HEK293 (cell line): ENCODE results near the gene PDHB.

Experiments used
- CTCF ChIA-PET: fragments of 350-600 bp; formaldehyde crosslinking; extraction: SDS; loops from one replicate; lab custom pipeline; 2021; ENCODE audit warnings: antibody characterized with exemption; lab: Yijun Ruan, JAX
- POLR2A ChIA-PET: fragments of 300-600 bp; formaldehyde crosslinking; extraction: SDS; loops from one replicate; lab custom pipeline; 2020; ENCODE audit warnings: antibody characterized with exemption, inconsistent platforms; lab: Yijun Ruan, JAX
- H3K27ac ChIP-seq: fragments of 200-500 bp; sonication (Bioruptor generic); 2 replicates; pipeline ENCODE4 v1.5.1; 2014; ENCODE audit warnings: low read depth, low read length, control low read depth, inconsistent platforms; ENCODE audit errors: extremely low read depth
- H3K36me3 ChIP-seq, 2 experiments: fragments of 200-500 bp in 1 of 2; sonication (Bioruptor generic) in 1 of 2; 1 replicate in 1 of 2; 2 replicates in 1 of 2; pipeline ENCODE4 v1.5.1; 2014 to 2017; ENCODE audit warnings: inconsistent platforms in 2 of 2, low read length in 2 of 2; ENCODE audit not compliant: control insufficient read depth in 2 of 2, insufficient read depth in 1 of 2
- H3K4me1 ChIP-seq: fragments of 200-500 bp; sonication (Bioruptor generic); 2 replicates; pipeline ENCODE4 v1.5.1; 2014; ENCODE audit warnings: mild to moderate bottlenecking, low read length, inconsistent platforms; ENCODE audit not compliant: control insufficient read depth, insufficient read depth
- H3K4me3 ChIP-seq: 2 replicates; pipeline ENCODE4 v1.5.1; 2011; ENCODE audit warnings: low read depth, mild to moderate bottlenecking, control low read depth, low read length, moderate library complexity
- H3K9me3 ChIP-seq: fragments of 200-500 bp; sonication (Bioruptor generic); 2 replicates; pipeline ENCODE4 v1.5.1; 2014; ENCODE audit warnings: low read depth, low read length, inconsistent platforms; ENCODE audit not compliant: control insufficient read depth, insufficient read depth
- CTCF ChIP-seq: fragments of 450-650 bp; formaldehyde crosslinking; IDR thresholded peaks from 2 replicates; pipeline ENCODE4 v1.5.1; 2016; ENCODE audit warnings: missing biosample characterization, missing genetic modification characterization
- ELK4 ChIP-seq: IDR thresholded peaks from 2 replicates; pipeline ENCODE4 v1.6.1; 2011; ENCODE audit warnings: mild to moderate bottlenecking, low read depth, low read length, borderline replicate concordance
- HOXA7 ChIP-seq: sonication (generic); formaldehyde crosslinking; IDR thresholded peaks from 2 replicates; pipeline ENCODE4 v1.8.1; 2022; ENCODE audit warnings: missing genetic modification reagents, borderline replicate concordance
- KLF10 ChIP-seq: fragments of 450-650 bp; IDR thresholded peaks from 2 replicates; pipeline ENCODE4 v1.5.1; 2018; ENCODE audit warnings: missing biosample characterization, mild to moderate bottlenecking, missing genetic modification characterization
- MZF1 ChIP-seq: fragments of 450-650 bp; formaldehyde crosslinking; IDR thresholded peaks from 2 replicates; pipeline ENCODE4 v1.5.1; 2017; ENCODE audit warnings: missing biosample characterization, missing genetic modification characterization, borderline replicate concordance
- PRDM1 ChIP-seq: fragments of 450-650 bp; formaldehyde crosslinking; IDR thresholded peaks from 2 replicates; pipeline ENCODE4; 2016; ENCODE audit warnings: missing biosample characterization, missing genetic modification characterization
- SCRT2 ChIP-seq: fragments of 450-650 bp; formaldehyde crosslinking; IDR thresholded peaks from 2 replicates; pipeline ENCODE4 v1.5.1; 2016; ENCODE audit warnings: missing biosample characterization, missing genetic modification characterization
- YY1 ChIP-seq: fragments of 450-650 bp; formaldehyde crosslinking; IDR thresholded peaks from 2 replicates; pipeline ENCODE4 v1.5.1; 2018; ENCODE audit warnings: missing biosample characterization, missing genetic modification characterization
- ZBTB10 ChIP-seq: fragments of 450-650 bp; formaldehyde crosslinking; IDR thresholded peaks from 2 replicates; pipeline ENCODE4 v1.5.1; 2016; ENCODE audit warnings: missing biosample characterization, missing genetic modification characterization
- ZBTB20 ChIP-seq: fragments of 450-650 bp; formaldehyde crosslinking; IDR thresholded peaks from 2 replicates; pipeline ENCODE4 v1.5.1; 2016; ENCODE audit warnings: missing biosample characterization, missing genetic modification characterization
- ZBTB7A ChIP-seq: fragments of 450-650 bp; formaldehyde crosslinking; IDR thresholded peaks from 2 replicates; pipeline ENCODE4 v1.5.1; 2016; ENCODE audit warnings: low read depth, missing biosample characterization, missing genetic modification characterization
- ZBTB8A ChIP-seq: fragments of 450-650 bp; formaldehyde crosslinking; IDR thresholded peaks from 2 replicates; pipeline ENCODE4 v1.5.1; 2016; ENCODE audit warnings: missing biosample characterization, missing genetic modification characterization
- ZFP3 ChIP-seq: fragments of 450-650 bp; formaldehyde crosslinking; IDR thresholded peaks from 2 replicates; pipeline ENCODE4 v1.5.1; 2016; ENCODE audit warnings: low read depth, missing biosample characterization, missing genetic modification characterization
- ZFP41 ChIP-seq: fragments of 450-650 bp; formaldehyde crosslinking; IDR thresholded peaks from 2 replicates; pipeline ENCODE4 v1.5.1; 2016; ENCODE audit warnings: missing biosample characterization, missing genetic modification characterization, borderline replicate concordance
- ZFP69B ChIP-seq: fragments of 450-650 bp; formaldehyde crosslinking; IDR thresholded peaks from 2 replicates; pipeline ENCODE4 v1.5.1; 2016; ENCODE audit warnings: missing biosample characterization, missing genetic modification characterization
- ZNF112 ChIP-seq: fragments of 450-650 bp; formaldehyde crosslinking; IDR thresholded peaks from 2 replicates; pipeline ENCODE4 v1.5.0; 2017; ENCODE audit warnings: missing biosample characterization, missing genetic modification characterization
- ZNF138 ChIP-seq: fragments of 450-650 bp; formaldehyde crosslinking; IDR thresholded peaks from 2 replicates; pipeline ENCODE4 v1.5.1; 2016; ENCODE audit warnings: missing biosample characterization, missing genetic modification characterization, borderline replicate concordance
- ZNF146 ChIP-seq: fragments of 450-650 bp; formaldehyde crosslinking; IDR thresholded peaks from 2 replicates; pipeline ENCODE4 v1.5.1; 2016; ENCODE audit warnings: missing biosample characterization, missing genetic modification characterization
- ZNF24 ChIP-seq: fragments of 450-650 bp; formaldehyde crosslinking; IDR thresholded peaks from 2 replicates; pipeline ENCODE4 v1.5.1; 2016; ENCODE audit warnings: missing biosample characterization, missing genetic modification characterization
- ZNF335 ChIP-seq: fragments of 450-650 bp; formaldehyde crosslinking; conservative IDR thresholded peaks from 2 replicates; pipeline ENCODE4 v1.5.1; 2016; ENCODE audit warnings: missing biosample characterization, missing genetic modification characterization
- ZNF416 ChIP-seq: fragments of 450-650 bp; formaldehyde crosslinking; IDR thresholded peaks from 2 replicates; pipeline ENCODE4 v1.5.1; 2016; ENCODE audit warnings: missing biosample characterization, missing genetic modification characterization
- ZNF423 ChIP-seq: fragments of 450-650 bp; formaldehyde crosslinking; IDR thresholded peaks from 2 replicates; pipeline ENCODE4 v1.5.1; 2016; ENCODE audit warnings: missing biosample characterization, missing genetic modification characterization
- ZNF426 ChIP-seq: fragments of 450-650 bp; formaldehyde crosslinking; IDR thresholded peaks from 2 replicates; pipeline ENCODE4 v1.5.1; 2017; ENCODE audit warnings: missing biosample characterization, missing genetic modification characterization, mild to moderate bottlenecking, inconsistent platforms, moderate library complexity
- ZNF510 ChIP-seq: fragments of 450-650 bp; formaldehyde crosslinking; IDR thresholded peaks from 2 replicates; pipeline ENCODE4 v1.5.1; 2018; ENCODE audit warnings: mild to moderate bottlenecking, missing genetic modification characterization, missing biosample characterization; ENCODE audit not compliant: insufficient replicate concordance
- ZNF664 ChIP-seq: fragments of 450-650 bp; formaldehyde crosslinking; IDR thresholded peaks from 2 replicates; pipeline ENCODE4 v1.5.1; 2016; ENCODE audit warnings: missing biosample characterization, missing genetic modification characterization
- ZNF76 ChIP-seq: fragments of 450-650 bp; formaldehyde crosslinking; IDR thresholded peaks from 2 replicates; pipeline ENCODE4; 2016; ENCODE audit warnings: low read depth, missing biosample characterization, missing genetic modification characterization, borderline replicate concordance
- TF ChIP-seq, protein P1 (sequence below): fragments of 450-650 bp; IDR thresholded peaks from 2 replicates; pipeline ENCODE4 v1.5.1; 2018; ENCODE audit warnings: missing biosample characterization, mild to moderate bottlenecking, missing genetic modification characterization
- TF ChIP-seq, protein P2 (sequence below): fragments of 450-650 bp; formaldehyde crosslinking; IDR thresholded peaks from 2 replicates; pipeline ENCODE4 v1.5.1; 2016; ENCODE audit warnings: missing biosample characterization, missing genetic modification characterization

PDHB gene

DNA sequence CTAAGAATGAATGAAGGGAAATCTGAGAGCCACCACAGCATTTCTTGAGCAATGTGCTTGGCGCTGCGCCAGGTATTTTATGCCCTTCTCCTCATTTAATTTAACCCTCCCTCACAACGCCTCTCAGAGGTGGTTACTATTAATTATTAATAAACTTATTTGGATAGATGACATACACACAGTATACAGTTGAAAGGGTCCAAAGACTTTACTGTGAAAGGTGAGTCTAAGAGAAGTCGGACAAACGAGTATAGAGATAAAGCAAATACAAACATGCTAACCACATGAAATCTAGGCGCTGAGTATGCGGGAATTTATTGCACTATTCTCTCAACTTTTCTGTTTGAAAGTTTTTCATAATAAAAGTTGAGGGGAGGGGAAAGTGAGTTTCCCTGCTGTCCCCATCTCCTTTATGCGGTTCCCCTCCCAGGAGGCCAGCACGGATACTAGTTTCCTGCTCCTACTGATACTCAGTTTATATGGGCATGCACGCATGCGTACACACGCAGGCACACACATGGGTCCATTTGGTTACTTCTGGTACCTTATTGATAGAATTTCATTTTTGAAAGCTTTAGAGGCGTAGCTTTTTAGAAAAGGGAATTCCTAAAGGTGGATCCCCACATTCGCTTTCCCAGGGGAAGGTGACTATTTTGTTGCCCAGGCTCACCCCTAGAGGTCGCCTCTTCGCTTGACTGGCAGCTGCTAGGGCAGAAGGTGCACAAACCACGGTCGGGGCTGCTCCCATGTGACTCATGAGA is 29.7 kb upstream of the PDHB start (continued):
- TF ChIP-seq ZNF335, result peak; percentile 66
- peak; percentile 47; the same call in 1 of the 2 replicates for TF ChIP-seq MZF1 (tag by site-specific recombination)
- peak; percentile 61 for TF ChIP-seq KLF10 (tag by site-specific recombination)
- TF ChIP-seq HOXA7 (CRISPR knock-in tag), result no peak
- TF ChIP-seq ZNF426 (tag by site-specific recombination), result no peak
- TF ChIP-seq SCRT2 (tag by site-specific recombination), result no peak
- TF ChIP-seq ELK4, result no peak
- peak; percentile 93 for TF ChIP-seq PRDM1 (tag by site-specific recombination)
- TF ChIP-seq, protein P1, sequence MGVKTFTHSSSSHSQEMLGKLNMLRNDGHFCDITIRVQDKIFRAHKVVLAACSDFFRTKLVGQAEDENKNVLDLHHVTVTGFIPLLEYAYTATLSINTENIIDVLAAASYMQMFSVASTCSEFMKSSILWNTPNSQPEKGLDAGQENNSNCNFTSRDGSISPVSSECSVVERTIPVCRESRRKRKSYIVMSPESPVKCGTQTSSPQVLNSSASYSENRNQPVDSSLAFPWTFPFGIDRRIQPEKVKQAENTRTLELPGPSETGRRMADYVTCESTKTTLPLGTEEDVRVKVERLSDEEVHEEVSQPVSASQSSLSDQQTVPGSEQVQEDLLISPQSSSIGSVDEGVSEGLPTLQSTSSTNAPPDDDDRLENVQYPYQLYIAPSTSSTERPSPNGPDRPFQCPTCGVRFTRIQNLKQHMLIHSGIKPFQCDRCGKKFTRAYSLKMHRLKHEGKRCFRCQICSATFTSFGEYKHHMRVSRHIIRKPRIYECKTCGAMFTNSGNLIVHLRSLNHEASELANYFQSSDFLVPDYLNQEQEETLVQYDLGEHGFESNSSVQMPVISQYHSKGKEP, result no peak
- TF ChIP-seq ZFP69B (tag by site-specific recombination), result no peak
- TF ChIP-seq ZBTB8A (tag by site-specific recombination), result 0 out of 2 replicates have a peak, but pooled peaks have one; percentile 0
- TF ChIP-seq ZFP3 (tag by site-specific recombination), result no peak
- no peak for TF ChIP-seq ZNF423 (tag by site-specific recombination)
- TF ChIP-seq ZNF510 (tag by site-specific recombination), result no peak
- TF ChIP-seq ZNF146, result no peak
- TF ChIP-seq ZNF76 (tag by site-specific recombination), result no peak
- TF ChIP-seq ZNF112 (tag by site-specific recombination), result no peak
- peak; percentile 69 for TF ChIP-seq CTCF (tag by site-specific recombination)
- TF ChIP-seq ZNF416 (tag by site-specific recombination), result no peak
- TF ChIP-seq ZNF664 (tag by site-specific recombination), result no peak
- TF ChIP-seq ZNF24 (tag by site-specific recombination), result peak; percentile 80
- TF ChIP-seq, protein P2, sequence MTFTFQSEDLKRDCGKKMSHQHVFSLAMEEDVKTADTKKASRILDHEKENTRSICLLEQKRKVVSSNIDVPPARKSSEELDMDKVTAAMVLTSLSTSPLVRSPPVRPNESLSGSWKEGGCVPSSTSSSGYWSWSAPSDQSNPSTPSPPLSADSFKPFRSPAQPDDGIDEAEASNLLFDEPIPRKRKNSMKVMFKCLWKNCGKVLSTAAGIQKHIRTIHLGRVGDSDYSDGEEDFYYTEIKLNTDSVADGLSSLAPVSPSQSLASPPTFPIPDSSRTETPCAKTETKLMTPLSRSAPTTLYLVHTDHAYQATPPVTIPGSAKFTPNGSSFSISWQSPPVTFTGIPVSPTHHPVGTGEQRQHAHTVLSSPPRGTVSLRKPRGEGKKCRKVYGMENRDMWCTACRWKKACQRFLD (tag by site-specific recombination), result no peak

DNA sequence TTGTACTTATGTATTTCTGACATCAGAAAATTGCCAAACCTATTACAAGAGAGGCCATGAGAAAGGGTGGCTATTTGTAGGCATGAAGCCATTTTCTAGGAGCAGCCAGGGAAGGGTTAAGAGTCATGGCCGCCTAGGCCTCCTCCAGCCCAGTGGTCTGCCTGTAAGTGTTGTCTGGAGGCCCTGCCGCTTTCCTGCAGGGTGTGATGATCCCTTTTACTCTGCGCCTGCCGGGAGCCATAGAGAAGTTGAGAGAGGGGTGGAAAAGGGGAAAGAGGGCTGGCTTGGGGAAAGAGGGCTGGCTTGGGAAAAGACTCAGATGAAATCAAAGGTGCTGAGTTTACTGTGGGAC is 29.2 kb upstream of the PDHB start:
- peak overlapping the region; percentile 67 for H3K27ac ChIP-seq
- ChIA-PET CTCF (no interaction called here), POLR2A (no interaction called here)
- no peaks in the 10 kb centered on the region; the same call in 1 of the 2 replicates for H3K4me1 ChIP-seq
- no peaks in the 10 kb centered on the region for H3K36me3 ChIP-seq
- H3K4me3 ChIP-seq, result no peak overlapping the region
- no peaks in the 10 kb centered on the region for H3K9me3 ChIP-seq
- peak; percentile 74 for TF ChIP-seq YY1 (tag by site-specific recombination)
- TF ChIP-seq ZBTB10, result no peak
- no peak for TF ChIP-seq ZFP41 (tag by site-specific recombination)
- TF ChIP-seq ZBTB20 (tag by site-specific recombination), result peak; percentile 23; the same call in 1 of the 2 replicates
- no peak for TF ChIP-seq ZBTB7A
- no peak for TF ChIP-seq ZNF138 (tag by site-specific recombination)
- TF ChIP-seq ZNF76 (tag by site-specific recombination), result no peak
